ENCODE data around the gene GRM4.

DNA sequence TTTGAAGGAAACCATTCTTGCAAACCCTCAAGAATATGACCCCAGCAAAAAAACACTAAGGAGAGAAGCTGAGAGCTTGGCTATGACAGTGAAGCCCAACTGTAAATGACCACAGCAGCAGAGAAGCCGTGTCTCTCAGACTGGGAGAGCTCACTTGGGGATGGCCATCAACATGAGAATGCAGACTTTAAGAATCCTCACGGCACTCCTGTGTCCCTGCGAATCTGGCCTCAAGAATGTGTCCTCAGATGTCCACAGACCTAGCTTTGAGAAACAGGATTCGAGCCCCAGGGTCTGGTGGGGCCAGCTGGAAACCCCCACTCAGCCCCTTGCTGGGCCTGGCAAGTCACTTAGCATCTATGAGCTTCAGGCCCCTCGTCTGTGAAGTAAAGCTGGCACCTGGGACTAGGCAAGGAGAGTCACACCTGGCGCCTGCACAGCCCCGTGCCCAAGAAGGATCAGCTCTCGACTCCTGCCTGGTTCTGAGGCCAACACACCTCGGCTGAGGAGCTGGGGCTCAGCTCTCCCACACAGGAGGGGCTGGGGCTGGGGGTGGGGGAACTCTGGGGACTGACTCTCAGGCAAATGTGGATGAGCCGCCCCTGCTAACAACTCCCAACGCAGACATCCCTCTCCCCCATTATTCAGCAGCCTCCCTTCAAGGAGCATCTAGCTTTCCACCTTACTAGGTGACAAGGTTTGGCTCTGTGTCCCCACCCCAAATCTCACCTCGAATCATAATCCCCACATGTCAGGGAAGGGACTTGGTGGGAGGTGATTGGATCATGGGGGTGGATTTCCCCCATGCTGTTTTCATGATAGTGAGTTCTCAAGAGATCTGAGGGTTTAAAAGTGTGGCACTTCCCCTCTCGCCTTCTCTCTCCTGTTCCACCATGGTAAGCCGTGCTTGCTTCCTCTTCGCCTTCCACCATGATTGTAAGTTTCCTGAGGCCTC lies 97.7 kb downstream of the GRM4 start:
- TF ChIP-seq YY1 (IDR thresholded peaks at IDR 0.05) = no peak
- TF ChIP-seq, protein P1, sequence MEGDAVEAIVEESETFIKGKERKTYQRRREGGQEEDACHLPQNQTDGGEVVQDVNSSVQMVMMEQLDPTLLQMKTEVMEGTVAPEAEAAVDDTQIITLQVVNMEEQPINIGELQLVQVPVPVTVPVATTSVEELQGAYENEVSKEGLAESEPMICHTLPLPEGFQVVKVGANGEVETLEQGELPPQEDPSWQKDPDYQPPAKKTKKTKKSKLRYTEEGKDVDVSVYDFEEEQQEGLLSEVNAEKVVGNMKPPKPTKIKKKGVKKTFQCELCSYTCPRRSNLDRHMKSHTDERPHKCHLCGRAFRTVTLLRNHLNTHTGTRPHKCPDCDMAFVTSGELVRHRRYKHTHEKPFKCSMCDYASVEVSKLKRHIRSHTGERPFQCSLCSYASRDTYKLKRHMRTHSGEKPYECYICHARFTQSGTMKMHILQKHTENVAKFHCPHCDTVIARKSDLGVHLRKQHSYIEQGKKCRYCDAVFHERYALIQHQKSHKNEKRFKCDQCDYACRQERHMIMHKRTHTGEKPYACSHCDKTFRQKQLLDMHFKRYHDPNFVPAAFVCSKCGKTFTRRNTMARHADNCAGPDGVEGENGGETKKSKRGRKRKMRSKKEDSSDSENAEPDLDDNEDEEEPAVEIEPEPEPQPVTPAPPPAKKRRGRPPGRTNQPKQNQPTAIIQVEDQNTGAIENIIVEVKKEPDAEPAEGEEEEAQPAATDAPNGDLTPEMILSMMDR (IDR thresholded peaks at IDR 0.05; ENCODE audit: low read depth, low read length, missing input control) = no peak
- no peak for TF ChIP-seq GABPA (IDR thresholded peaks at IDR 0.05 in 1 of 2, conservative IDR thresholded peaks at IDR 0.05 in 1 of 2)
- TF ChIP-seq, protein P2, sequence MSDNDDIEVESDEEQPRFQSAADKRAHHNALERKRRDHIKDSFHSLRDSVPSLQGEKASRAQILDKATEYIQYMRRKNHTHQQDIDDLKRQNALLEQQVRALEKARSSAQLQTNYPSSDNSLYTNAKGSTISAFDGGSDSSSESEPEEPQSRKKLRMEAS (IDR thresholded peaks at IDR 0.05) = no peak
- no peak for TF ChIP-seq RAD21 (IDR thresholded peaks at IDR 0.05)
